ENCODE measurements around the gene MFAP4.

MFAP4 gene

DNA sequence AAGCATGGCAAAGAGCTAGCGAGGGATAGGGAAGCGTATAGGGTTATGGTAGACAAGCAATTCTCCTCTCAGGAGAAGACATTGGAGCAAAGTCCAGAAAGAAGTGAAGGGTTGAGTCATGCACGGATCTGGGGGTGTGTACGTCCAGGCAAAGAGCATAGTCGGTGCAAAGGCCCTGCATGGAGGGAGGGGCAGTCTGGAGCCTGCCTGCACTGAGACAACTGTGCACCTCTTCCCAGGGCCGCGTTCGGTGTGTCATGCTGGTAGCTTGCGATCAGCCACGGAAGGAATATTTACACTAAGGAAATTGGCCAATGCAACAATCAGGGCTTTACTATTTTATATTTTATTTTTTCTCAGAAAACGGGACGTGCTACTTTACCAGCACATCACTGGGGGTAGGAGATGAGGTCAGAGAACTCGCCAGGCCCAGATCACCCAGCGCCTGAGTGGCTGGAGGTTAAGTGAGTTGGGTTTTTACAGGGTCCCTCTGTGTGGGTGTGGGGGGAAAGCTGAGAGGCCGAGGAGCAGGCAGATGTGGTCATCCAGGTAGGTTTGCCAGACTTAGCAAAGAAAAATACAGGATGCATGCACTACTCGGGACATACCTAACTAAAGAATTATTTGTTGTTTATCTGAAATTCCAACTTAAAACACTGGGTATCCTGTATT, 17.7 kb downstream of the MFAP4 start:
- Histone ChIP-seq H3K9ac (ENCODE audit: low read length) (no peak overlapping the region), H4K20me1 (ENCODE audit: low read depth, low read length) (no peaks in the 10 kb centered on the region; the same call in 1 of the 2 replicates), H3K9me2 (replicated peaks; ENCODE audit: insufficient read depth, low read length) (no peaks in the 10 kb centered on the region), H3K79me2 (ENCODE audit: insufficient read depth, low read length) (no peaks in the 10 kb centered on the region), H3K27me3 (ENCODE audit: low read length) (no peaks in the 10 kb centered on the region), H2AFZ (ENCODE audit: low read depth, low read length, severe bottlenecking) (no peak overlapping the region), H3K4me3 (ENCODE audit: insufficient read depth, low read length, poor library complexity, severe bottlenecking) (no peak overlapping the region), H3K4me2 (ENCODE audit: low read depth, low read length, poor library complexity, severe bottlenecking) (no peak overlapping the region), H3K36me3 (ENCODE audit: low read length) (no peaks in the 10 kb centered on the region), H3K27ac (ENCODE audit: low read depth, low read length) (no peak overlapping the region), H3K9me3 (ENCODE audit: insufficient read depth, low read length) (no peaks in the 10 kb centered on the region), H3F3A (ENCODE audit: insufficient read depth) (no peaks in the 10 kb centered on the region)
- TF ChIP-seq, protein P1, sequence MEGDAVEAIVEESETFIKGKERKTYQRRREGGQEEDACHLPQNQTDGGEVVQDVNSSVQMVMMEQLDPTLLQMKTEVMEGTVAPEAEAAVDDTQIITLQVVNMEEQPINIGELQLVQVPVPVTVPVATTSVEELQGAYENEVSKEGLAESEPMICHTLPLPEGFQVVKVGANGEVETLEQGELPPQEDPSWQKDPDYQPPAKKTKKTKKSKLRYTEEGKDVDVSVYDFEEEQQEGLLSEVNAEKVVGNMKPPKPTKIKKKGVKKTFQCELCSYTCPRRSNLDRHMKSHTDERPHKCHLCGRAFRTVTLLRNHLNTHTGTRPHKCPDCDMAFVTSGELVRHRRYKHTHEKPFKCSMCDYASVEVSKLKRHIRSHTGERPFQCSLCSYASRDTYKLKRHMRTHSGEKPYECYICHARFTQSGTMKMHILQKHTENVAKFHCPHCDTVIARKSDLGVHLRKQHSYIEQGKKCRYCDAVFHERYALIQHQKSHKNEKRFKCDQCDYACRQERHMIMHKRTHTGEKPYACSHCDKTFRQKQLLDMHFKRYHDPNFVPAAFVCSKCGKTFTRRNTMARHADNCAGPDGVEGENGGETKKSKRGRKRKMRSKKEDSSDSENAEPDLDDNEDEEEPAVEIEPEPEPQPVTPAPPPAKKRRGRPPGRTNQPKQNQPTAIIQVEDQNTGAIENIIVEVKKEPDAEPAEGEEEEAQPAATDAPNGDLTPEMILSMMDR (IDR thresholded peaks at IDR 0.05; ENCODE audit: insufficient read depth, low read length, poor library complexity, severe bottlenecking), result no peak
- no peak for TF ChIP-seq EZH2phosphoT487 (conservative IDR thresholded peaks at IDR 0.05; ENCODE audit: low read length)

DNA sequence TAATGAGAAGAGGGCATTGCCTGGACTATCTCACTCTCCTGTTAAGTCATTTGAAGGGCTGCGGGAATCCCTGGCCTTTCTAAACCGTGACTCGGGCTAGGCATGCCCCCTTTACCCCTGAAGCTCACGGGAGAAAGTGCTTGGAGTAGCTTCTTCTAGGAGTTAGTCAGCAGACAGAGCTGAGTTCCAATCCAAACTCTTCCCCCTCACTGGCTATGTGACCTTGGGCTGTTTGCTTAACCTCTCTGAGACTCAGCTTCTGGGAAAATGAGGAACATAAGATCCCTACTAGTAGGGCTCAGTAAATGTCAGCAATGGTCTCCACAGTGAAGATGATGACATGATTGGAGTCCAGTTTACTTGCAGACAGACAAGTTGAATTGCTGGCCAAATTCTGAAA, 18.8 kb downstream of the MFAP4 start:
- no peak for TF ChIP-seq EZH2phosphoT487 (conservative IDR thresholded peaks at IDR 0.05; ENCODE audit: low read length)
- TF ChIP-seq, protein P1 (IDR thresholded peaks at IDR 0.05; ENCODE audit: insufficient read depth, low read length, poor library complexity, severe bottlenecking), result no peak
- Histone ChIP-seq H3K4me3 (ENCODE audit: insufficient read depth, low read length, poor library complexity, severe bottlenecking) (no peak overlapping the region), H4K20me1 (ENCODE audit: low read depth, low read length) (no peaks in the 10 kb centered on the region; the same call in 1 of the 2 replicates), H3K9me2 (replicated peaks; ENCODE audit: insufficient read depth, low read length) (no peaks in the 10 kb centered on the region), H3K36me3 (ENCODE audit: low read length) (no peaks in the 10 kb centered on the region), H3K9me3 (ENCODE audit: insufficient read depth, low read length) (no peaks in the 10 kb centered on the region), H3K9ac (ENCODE audit: low read length) (no peak overlapping the region), H3K27ac (ENCODE audit: low read depth, low read length) (no peak overlapping the region), H2AFZ (ENCODE audit: low read depth, low read length, severe bottlenecking) (no peak overlapping the region), H3K79me2 (ENCODE audit: insufficient read depth, low read length) (no peaks in the 10 kb centered on the region), H3F3A (ENCODE audit: insufficient read depth) (no peaks in the 10 kb centered on the region), H3K4me2 (ENCODE audit: low read depth, low read length, poor library complexity, severe bottlenecking) (no peak overlapping the region), H3K27me3 (ENCODE audit: low read length) (no peaks in the 10 kb centered on the region)

DNA sequence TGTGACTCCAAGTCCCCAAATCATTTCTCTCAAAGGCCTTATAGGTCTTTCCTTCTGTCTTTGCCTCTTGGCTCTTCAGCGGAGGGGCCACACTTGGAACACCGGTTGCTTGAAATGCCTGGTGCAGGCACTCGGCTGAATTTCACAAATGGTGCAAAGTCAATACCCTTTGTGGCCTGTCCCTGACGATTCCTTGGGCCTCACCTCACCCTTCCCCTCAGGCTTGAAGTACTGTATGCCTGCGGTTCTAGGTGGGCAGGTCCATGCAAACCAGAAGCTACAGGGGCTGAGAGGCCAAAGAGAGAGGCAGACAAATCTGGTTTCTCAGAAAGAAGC, 20.4 kb downstream of the MFAP4 start:
- Histone ChIP-seq H3K79me2 (ENCODE audit: insufficient read depth, low read length) (no peaks in the 10 kb centered on the region), H2AFZ (ENCODE audit: low read depth, low read length, severe bottlenecking) (no peak overlapping the region), H3K9ac (ENCODE audit: low read length) (no peak overlapping the region), H3K27me3 (ENCODE audit: low read length) (no peaks in the 10 kb centered on the region), H3K4me2 (ENCODE audit: low read depth, low read length, poor library complexity, severe bottlenecking) (no peak overlapping the region), H3K4me3 (ENCODE audit: insufficient read depth, low read length, poor library complexity, severe bottlenecking) (no peak overlapping the region), H3K9me2 (replicated peaks; ENCODE audit: insufficient read depth, low read length) (no peaks in the 10 kb centered on the region), H3F3A (ENCODE audit: insufficient read depth) (0 out of 2 replicates have a peak, but pooled peaks cover 2% of the 10 kb centered on the region), H4K20me1 (ENCODE audit: low read depth, low read length) (no peaks in the 10 kb centered on the region; the same call in 1 of the 2 replicates), H3K9me3 (ENCODE audit: insufficient read depth, low read length) (no peaks in the 10 kb centered on the region), H3K36me3 (ENCODE audit: low read length) (no peaks in the 10 kb centered on the region), H3K27ac (ENCODE audit: low read depth, low read length) (no peak overlapping the region)
- no peak for TF ChIP-seq EZH2phosphoT487 (conservative IDR thresholded peaks at IDR 0.05; ENCODE audit: low read length)
- TF ChIP-seq, protein P1 (IDR thresholded peaks at IDR 0.05; ENCODE audit: insufficient read depth, low read length, poor library complexity, severe bottlenecking), result no peak
